GM10266 (cell line): ENCODE results near the gene MEOX2.

Experiments used
- DNase-seq: peaks from one replicate; pipeline ENCODE4 v3.0.0; 2012; ENCODE audit errors: extremely low spot score
- TF ChIP-seq, protein P1 (sequence below): IDR thresholded peaks from 2 replicates; pipeline ENCODE4 v1.5.1; 2012; ENCODE audit warnings: mild to moderate bottlenecking, low read depth; ENCODE audit not compliant: control insufficient read depth, insufficient read depth; ENCODE audit errors: missing control alignments

The MEOX2 gene

GRCh38 chr7:15686957-15687545, 568 bp upstream of the MEOX2 start:
- no peak for DNase-seq
- TF ChIP-seq, protein P1, sequence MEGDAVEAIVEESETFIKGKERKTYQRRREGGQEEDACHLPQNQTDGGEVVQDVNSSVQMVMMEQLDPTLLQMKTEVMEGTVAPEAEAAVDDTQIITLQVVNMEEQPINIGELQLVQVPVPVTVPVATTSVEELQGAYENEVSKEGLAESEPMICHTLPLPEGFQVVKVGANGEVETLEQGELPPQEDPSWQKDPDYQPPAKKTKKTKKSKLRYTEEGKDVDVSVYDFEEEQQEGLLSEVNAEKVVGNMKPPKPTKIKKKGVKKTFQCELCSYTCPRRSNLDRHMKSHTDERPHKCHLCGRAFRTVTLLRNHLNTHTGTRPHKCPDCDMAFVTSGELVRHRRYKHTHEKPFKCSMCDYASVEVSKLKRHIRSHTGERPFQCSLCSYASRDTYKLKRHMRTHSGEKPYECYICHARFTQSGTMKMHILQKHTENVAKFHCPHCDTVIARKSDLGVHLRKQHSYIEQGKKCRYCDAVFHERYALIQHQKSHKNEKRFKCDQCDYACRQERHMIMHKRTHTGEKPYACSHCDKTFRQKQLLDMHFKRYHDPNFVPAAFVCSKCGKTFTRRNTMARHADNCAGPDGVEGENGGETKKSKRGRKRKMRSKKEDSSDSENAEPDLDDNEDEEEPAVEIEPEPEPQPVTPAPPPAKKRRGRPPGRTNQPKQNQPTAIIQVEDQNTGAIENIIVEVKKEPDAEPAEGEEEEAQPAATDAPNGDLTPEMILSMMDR: no peak

- TF ChIP-seq, protein P1: no peak
- no peak for DNase-seq
Observed at GRCh38 chr7:15685358-15686294, 857 bp downstream of the MEOX2 start.

DNA sequence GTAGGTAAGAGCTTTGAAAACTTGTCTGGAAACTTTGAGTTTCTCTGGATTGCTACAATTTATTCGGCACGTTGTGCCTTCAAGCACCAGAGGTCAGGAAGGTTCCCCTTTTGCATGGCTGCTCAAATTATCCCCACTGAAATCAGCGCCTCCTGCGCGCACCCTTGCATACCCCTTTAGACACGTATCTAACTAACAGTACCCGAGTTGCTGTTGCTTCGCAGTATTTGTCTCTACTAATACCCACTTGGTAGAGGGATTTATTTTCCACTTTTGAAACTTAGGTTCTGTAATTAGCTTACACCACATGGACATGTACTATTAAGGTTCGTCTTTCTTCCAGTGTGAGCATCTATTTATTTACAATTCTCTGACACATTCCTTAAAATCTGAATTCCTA, 1.6 kb downstream of the MEOX2 start:
- no peak for DNase-seq
- TF ChIP-seq, protein P1: no peak

DNA sequence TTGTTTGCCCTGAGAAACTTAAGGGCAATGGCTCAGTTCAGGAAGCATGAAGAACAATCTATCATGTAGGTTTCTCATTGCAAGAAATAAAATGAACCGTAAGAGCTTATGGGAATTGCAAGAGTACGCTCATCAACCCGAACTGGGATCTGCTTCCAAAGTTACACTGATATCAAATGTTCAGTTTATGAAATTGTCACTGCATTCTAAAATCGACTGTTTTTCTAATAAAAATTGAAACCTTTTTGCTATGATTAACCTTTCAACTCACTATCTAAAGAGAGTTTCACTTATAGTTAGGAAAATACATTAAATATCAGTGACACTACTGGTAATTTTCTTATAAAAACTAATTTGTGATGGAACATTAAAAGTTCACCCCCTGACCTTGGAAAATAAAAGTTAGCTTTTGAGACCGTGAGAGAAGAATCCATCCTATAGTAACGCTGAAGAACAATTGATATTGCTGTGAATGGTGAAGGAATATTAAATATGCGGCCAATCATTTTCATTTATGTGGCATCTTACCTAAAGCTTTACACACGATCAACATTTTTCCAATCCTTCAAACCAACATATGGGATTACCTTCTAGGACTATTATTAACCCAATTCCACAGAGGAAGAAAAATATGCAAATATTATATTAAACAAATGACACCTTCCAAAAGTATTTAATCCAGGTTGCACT, 2.2 kb downstream of the MEOX2 start:
- DNase-seq: no peak

GRCh38 chr7:15682751-15683245, 3.7 kb downstream of the MEOX2 start:
- TF ChIP-seq, protein P1: no peak
- DNase-seq: no peak

More for the DNA sequence above, 2.2 kb downstream of the MEOX2 start:
- TF ChIP-seq, protein P1: no peak

DNA sequence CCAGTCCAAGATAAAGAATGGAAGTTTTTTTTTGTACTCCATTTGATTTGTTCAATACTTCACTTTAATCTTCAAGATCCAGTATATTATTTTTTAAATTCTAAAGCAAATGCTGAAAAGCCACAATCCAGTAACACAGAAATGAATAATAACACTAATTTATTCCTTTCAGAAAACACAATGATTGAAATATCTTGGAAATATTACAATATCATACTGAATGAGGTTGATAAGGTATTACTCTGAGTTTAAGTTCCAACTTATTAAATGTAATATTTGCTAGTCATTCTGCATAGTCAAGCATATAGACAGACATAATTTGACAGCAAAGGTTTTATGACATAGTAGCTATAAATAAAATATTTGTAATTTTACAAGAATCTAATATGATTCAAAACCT, 4.4 kb downstream of the MEOX2 start:
- DNase-seq: no peak
- TF ChIP-seq, protein P1: no peak

DNA sequence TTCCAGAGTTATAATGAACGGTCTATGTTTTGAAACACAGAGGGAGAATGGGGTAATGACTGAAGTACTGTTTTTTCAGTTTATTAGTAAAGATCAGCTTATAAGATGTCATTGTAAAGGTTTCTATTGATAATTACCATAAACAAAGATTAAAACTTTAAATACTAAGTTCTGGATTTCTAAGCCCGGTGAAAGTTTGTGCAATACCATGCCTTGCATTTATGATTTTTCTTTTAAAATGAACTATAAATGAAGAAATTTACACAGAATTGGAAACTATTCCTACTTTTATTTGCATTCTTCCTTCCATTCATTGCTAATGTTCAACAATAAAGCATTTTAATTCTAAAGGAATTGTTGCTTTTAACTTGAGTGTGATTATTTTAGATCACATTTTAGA, 4.9 kb downstream of the MEOX2 start:
- DNase-seq: no peak
- TF ChIP-seq, protein P1: no peak
